ENCODE measurements around the gene SIRT5. TPM values are rescaled to one million over a fixed set of nuclear protein-coding genes. Genes with fewer than 3 reads are reported as not detected.

The SIRT5 gene
- total RNA-seq, 2 donors from 2014 or later = 13.3 to 13.7 TPM

- Histone ChIP-seq H3K27me3 (no peaks in the 10 kb centered on the region), H3K36me3 (no peaks in the 10 kb centered on the region), H3K4me1 (no peaks in the 10 kb centered on the region), H3K27ac (no peak overlapping the region), H3K9ac (ENCODE audit: low read depth in 2 of 2, low read length in 2 of 2) (no peak overlapping the region), H3K9me3 (no peaks in the 10 kb centered on the region), H3K4me3 (no peak overlapping the region)
- TF ChIP-seq CTCF (IDR thresholded peaks at IDR 0.05) = no peak
- no peak for DNase-seq
- intact Hi-C loops (cut with DNase I) = no loop called here
Measured at GRCh38 chr6:13553646-13554045, 20.8 kb upstream of the SIRT5 start.

- DNase-seq = no peak
- intact Hi-C loops (cut with DNase I) = no loop called here
- H3K4me1 ChIP-seq = no peaks in the 10 kb centered on the region
- H3K9ac ChIP-seq (ENCODE audit: low read depth in 2 of 2, low read length in 2 of 2) = no peak overlapping the region
- no peaks in the 10 kb centered on the region for H3K36me3 ChIP-seq
- H3K4me3 ChIP-seq = no peak overlapping the region
- no peaks in the 10 kb centered on the region for H3K27me3 ChIP-seq
- H3K27ac ChIP-seq = no peak overlapping the region
- no peak for TF ChIP-seq CTCF (IDR thresholded peaks at IDR 0.05)
- H3K9me3 ChIP-seq = no peaks in the 10 kb centered on the region
Measured at GRCh38 chr6:13554929-13555333, 19.5 kb upstream of the SIRT5 start.

- Histone ChIP-seq H3K9me3 (no peaks in the 10 kb centered on the region), H3K4me1 (no peaks in the 10 kb centered on the region), H3K27ac (no peak overlapping the region), H3K4me3 (no peak overlapping the region), H3K9ac (ENCODE audit: low read depth in 2 of 2, low read length in 2 of 2) (no peak overlapping the region), H3K36me3 (no peaks in the 10 kb centered on the region), H3K27me3 (no peaks in the 10 kb centered on the region)
- no peak for TF ChIP-seq CTCF (IDR thresholded peaks at IDR 0.05)
- intact Hi-C loops (cut with DNase I) = no loop called here
- no peak for DNase-seq
Measured at GRCh38 chr6:13557841-13558240, 16.6 kb upstream of the SIRT5 start.

- no peak overlapping the region for H3K9ac ChIP-seq (ENCODE audit: low read depth in 2 of 2, low read length in 2 of 2)
- no peak overlapping the region for H3K27ac ChIP-seq
- TF ChIP-seq CTCF (IDR thresholded peaks at IDR 0.05) = no peak
- intact Hi-C loops (cut with DNase I) = no loop called here
- no peaks in the 10 kb centered on the region for H3K9me3 ChIP-seq
- DNase-seq = no peak
- no peaks in the 10 kb centered on the region for H3K27me3 ChIP-seq
- no peaks in the 10 kb centered on the region for H3K36me3 ChIP-seq
- no peak overlapping the region for H3K4me3 ChIP-seq
- no peaks in the 10 kb centered on the region for H3K4me1 ChIP-seq
Measured at GRCh38 chr6:13558718-13559117, 15.7 kb upstream of the SIRT5 start.

- Histone ChIP-seq H3K4me3 (no peak overlapping the region), H3K27me3 (no peaks in the 10 kb centered on the region), H3K36me3 (no peaks in the 10 kb centered on the region), H3K9me3 (no peaks in the 10 kb centered on the region), H3K27ac (no peak overlapping the region), H3K4me1 (no peaks in the 10 kb centered on the region), H3K9ac (ENCODE audit: low read depth in 2 of 2, low read length in 2 of 2) (no peak overlapping the region)
- intact Hi-C loops (cut with DNase I) = no loop called here
- DNase-seq = no peak
- no peak for TF ChIP-seq CTCF (IDR thresholded peaks at IDR 0.05)
Measured at GRCh38 chr6:13559251-13559650, 15.2 kb upstream of the SIRT5 start.
